Gastrocnemius medialis (tissue), 4 donors: ENCODE results near the gene CUX1. TPM values are rescaled to one million over a fixed set of nuclear protein-coding genes. Genes with fewer than 3 reads are reported as not detected.

Source experiments
- ATAC-seq, 2 donors: fragments of 150-250 bp; one replicate each; pipeline ENCODE4 v1.9.1; 2016
- DNase-seq, 2 donors: peaks; one replicate each; pipeline ENCODE4 v3.0.0-alpha.2; 2019
- H3K27ac ChIP-seq, 4 donors: fragments of 200-600 bp; sonication (generic); 1 replicate in 1 of 4; 2 replicates in 3 of 4; pipeline ENCODE4 v1.5.1; 2016 to 2018; ENCODE audit warnings: mild to moderate bottlenecking in 2 of 4, moderate library complexity in 1 of 4
- H3K27me3 ChIP-seq, 3 donors: fragments of 200-600 bp; sonication (generic) in 2 of 3; 1 replicate in 1 of 3; 2 replicates in 2 of 3; pipeline versions ENCODE4 v1.5.1 to v1.6.0; 2016 to 2019; ENCODE audit warnings: mild to moderate bottlenecking in 1 of 3, moderate library complexity in 1 of 3
- H3K36me3 ChIP-seq, 2 donors: fragments of 200-600 bp; sonication (generic) in 1 of 2; one replicate each; pipeline ENCODE4 v1.5.1; 2017 to 2018
- H3K4me1 ChIP-seq, 2 donors: fragments of 200-600 bp; sonication (generic) in 1 of 2; one replicate each; pipeline ENCODE4 v1.5.1; 2016 to 2017; ENCODE audit warnings: mild to moderate bottlenecking in 2 of 2
- H3K4me3 ChIP-seq, 4 donors: fragments of 200-600 bp; sonication (generic) in 3 of 4; 1 replicate in 1 of 4; 2 replicates in 3 of 4; pipeline ENCODE4 v1.5.1; 2016 to 2019; ENCODE audit warnings: mild to moderate bottlenecking in 2 of 4
- H3K9me3 ChIP-seq, 3 donors: fragments of 200-600 bp; sonication (generic) in 2 of 3; 1 replicate in 1 of 3; 2 replicates in 2 of 3; pipeline ENCODE4 v1.5.1; 2016 to 2019
- POLR2A ChIP-seq, 2 donors: fragments of 450-650 bp; IDR thresholded peaks; one replicate each; pipeline ENCODE4 v1.6.1; 2017; ENCODE audit warnings: antibody characterized with exemption in 2 of 2, mild to moderate bottlenecking in 2 of 2, moderate library complexity in 2 of 2
- in situ Hi-C, 4 donors: fragments of 200-750 bp; cut with MboI; loops; one replicate each; pipeline versions ENCODE4 v1.15.0 to v1.8.0; 2017; ENCODE audit warnings: low sequenced_read_pairs in 4 of 4
- intact Hi-C: fragments of 100-400 bp; cut with DNase I; formaldehyde crosslinking; loops from one replicate; pipeline ENCODE4 v1.15.1; 2023; ENCODE audit warnings: low total_unique reads
- total RNA-seq, 4 donors: library from RNA; depleted of rRNA; stranded (reverse); fragments of >200 nt; gene quantifications; one replicate each; pipeline versions ENCODE4 v1.1.0 to v1.2.3, GENCODE V29; 2016
- TF ChIP-seq, protein P1 (sequence below), 5 experiments: fragments of 450-650 bp in 3 of 5; fragments of 200-600 bp in 2 of 5; sonication (generic) in 2 of 5; IDR thresholded peaks in 4 of 5; conservative IDR thresholded peaks in 1 of 5; 1 replicate in 4 of 5; 2 replicates in 1 of 5; pipeline ENCODE4 v1.5.1; 2016 to 2019; ENCODE audit warnings: antibody characterized with exemption in 5 of 5, mild to moderate bottlenecking in 3 of 5, moderate library complexity in 3 of 5

CUX1 gene
- total RNA-seq, 4 donors from 2014 or later = 44.1 to 57.9 (median 54.9) TPM

DNA sequence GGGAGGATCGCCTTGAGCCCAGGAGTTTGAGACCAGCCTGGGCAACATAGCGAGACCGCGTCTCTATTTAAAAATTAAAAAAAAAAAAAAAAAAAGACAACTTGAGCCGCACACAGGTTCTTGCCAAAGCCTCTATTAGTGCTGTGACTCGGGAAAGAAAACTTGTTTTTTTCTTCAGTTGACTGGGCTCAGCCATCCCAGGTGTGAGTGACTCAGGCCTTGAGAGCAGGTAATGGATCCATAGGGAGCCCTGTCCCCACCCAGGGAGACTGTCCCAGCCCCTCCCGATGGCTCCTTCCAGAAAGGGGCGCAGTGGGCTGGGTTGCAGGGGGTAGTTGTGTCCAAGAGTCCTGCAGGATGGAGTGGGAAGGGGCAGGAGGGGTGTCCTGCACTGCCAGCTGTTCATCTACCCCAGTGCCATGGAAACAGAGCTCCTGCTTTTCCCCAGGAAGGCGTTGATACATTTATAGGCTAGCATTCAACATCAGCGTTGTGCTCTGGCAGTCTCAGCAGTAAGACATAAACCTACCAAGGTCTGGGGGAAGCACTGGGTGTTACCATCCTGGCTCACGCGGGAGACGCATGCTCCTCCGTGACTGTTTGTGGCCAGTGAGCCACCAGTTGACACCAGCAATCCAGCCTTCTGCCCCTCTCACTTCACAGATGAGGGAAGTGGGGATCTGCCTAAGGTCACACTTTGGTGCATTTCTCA, 126.6 kb downstream of the CUX1 start:
- Histone ChIP-seq H3K4me3 (no peak overlapping the region), H3K27ac (peak overlapping the region; percentile 89 to 96 (median 94)), H3K4me1 (peaks cover 77 to 79% of the 10 kb centered on the region in 2 donors), H3K27me3 (no peaks in the 10 kb centered on the region), H3K36me3 (no peaks in the 10 kb centered on the region), H3K9me3 (no peaks in the 10 kb centered on the region)
- intact Hi-C loops (no loop called here), in situ Hi-C loops (no loop called here)
- ATAC-seq = peak in 1 of 2 donors; percentile 14
- DNase-seq = no peak
- TF ChIP-seq, protein P1, sequence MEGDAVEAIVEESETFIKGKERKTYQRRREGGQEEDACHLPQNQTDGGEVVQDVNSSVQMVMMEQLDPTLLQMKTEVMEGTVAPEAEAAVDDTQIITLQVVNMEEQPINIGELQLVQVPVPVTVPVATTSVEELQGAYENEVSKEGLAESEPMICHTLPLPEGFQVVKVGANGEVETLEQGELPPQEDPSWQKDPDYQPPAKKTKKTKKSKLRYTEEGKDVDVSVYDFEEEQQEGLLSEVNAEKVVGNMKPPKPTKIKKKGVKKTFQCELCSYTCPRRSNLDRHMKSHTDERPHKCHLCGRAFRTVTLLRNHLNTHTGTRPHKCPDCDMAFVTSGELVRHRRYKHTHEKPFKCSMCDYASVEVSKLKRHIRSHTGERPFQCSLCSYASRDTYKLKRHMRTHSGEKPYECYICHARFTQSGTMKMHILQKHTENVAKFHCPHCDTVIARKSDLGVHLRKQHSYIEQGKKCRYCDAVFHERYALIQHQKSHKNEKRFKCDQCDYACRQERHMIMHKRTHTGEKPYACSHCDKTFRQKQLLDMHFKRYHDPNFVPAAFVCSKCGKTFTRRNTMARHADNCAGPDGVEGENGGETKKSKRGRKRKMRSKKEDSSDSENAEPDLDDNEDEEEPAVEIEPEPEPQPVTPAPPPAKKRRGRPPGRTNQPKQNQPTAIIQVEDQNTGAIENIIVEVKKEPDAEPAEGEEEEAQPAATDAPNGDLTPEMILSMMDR (IDR thresholded peaks at IDR 0.05 in 4 of 5, conservative IDR thresholded peaks at IDR 0.05 in 1 of 5) = no peak
- no peak for TF ChIP-seq POLR2A (IDR thresholded peaks at IDR 0.05)

DNA sequence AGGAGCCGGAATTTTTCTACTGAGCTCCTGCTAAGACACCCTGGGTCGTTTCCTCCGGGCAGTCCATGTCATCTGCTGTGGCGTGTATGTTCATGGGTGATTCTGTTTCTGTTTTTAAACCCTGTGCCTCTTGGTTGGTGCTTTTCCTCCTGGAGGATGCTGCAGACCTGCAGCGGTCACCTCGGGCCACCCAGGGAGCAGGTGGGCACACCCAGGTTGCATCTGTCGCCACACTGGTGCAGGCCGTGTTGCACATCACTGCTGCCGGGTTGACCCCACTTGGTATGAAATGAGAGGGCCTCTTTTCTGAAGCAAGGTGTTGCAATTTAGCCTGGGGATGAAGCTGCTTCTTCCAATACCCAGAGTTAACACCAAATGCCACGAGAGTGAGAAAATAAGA, 127.2 kb downstream of the CUX1 start:
- Histone ChIP-seq H3K27ac (peak overlapping the region; percentile 89 to 96 (median 94)), H3K27me3 (no peaks in the 10 kb centered on the region), H3K4me1 (peaks cover 77 to 79% of the 10 kb centered on the region in 2 donors), H3K4me3 (no peak overlapping the region), H3K9me3 (no peaks in the 10 kb centered on the region), H3K36me3 (no peaks in the 10 kb centered on the region)
- no peak for TF ChIP-seq POLR2A (IDR thresholded peaks at IDR 0.05)
- TF ChIP-seq, protein P1 (IDR thresholded peaks at IDR 0.05 in 4 of 5, conservative IDR thresholded peaks at IDR 0.05 in 1 of 5) = no peak
- intact Hi-C loops = no loop called here
- in situ Hi-C loops = no loop called here
- ATAC-seq = no peak
- DNase-seq = no peak

DNA sequence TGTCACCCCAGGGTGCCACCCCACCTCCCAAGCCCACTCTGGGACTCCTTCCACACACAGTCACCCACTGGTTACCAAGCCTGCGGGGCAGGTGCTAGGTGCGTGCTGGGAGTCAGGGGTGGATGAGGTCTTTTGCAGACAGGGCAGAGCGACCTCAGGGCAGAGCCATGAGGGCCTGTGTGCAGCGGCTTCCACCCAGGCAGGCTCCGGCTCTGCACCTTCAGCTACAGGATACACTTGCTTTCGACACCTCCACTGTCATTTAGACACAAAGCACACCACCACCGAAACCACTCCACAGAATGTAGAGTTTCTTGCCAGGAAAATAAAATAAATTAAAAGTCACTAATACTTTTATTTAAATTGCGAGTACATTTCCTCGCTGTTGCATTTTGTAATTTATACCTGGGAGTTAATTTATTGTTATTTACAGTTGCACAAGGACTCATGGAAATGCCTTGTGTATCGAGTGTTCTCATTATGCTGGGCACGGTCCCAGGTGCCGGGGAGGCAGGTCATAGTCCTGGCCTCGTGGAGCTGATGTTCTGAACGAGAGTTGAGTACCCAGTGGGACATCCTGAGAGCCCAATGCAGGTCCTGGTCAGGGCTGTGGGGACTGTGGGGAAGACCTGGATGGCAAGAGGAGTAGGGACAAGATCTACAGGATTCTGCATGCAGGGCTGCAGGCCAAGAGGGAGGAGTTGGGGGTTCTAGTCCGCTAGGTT, 127.8 kb downstream of the CUX1 start:
- DNase-seq = peak in 1 of 2 donors; percentile 61
- Histone ChIP-seq H3K36me3 (no peaks in the 10 kb centered on the region), H3K9me3 (no peaks in the 10 kb centered on the region), H3K27ac (peak overlapping the region; percentile 89 to 96 (median 94)), H3K4me3 (no peak overlapping the region), H3K27me3 (no peaks in the 10 kb centered on the region), H3K4me1 (peaks cover 81 to 82% of the 10 kb centered on the region in 2 donors)
- in situ Hi-C loops = no loop called here
- no peak for TF ChIP-seq POLR2A (IDR thresholded peaks at IDR 0.05)
- TF ChIP-seq, protein P1 (IDR thresholded peaks at IDR 0.05 in 4 of 5, conservative IDR thresholded peaks at IDR 0.05 in 1 of 5) = no peak
- intact Hi-C loops = no loop called here
- ATAC-seq = peak; percentile 28 to 40

DNA sequence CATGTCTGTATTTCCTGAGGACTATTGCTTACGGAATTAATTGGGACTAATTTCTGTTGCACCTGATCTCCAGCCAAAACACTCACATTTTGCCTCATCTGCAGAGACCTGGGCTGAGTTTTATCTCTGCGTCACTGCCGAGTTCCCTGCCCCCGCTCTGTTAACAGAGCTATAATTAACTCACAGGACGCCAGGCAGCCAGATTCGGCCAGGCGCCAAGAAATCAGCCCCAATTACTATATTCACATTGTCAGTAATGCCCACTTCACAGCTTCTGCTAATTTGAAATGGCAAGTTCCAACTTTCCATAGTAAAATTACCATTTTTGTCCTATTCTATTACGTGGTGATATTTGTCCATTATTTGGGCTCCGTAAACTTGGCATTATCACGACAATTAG, 130.5 kb downstream of the CUX1 start:
- TF ChIP-seq POLR2A (IDR thresholded peaks at IDR 0.05) = no peak
- TF ChIP-seq, protein P1 (IDR thresholded peaks at IDR 0.05 in 4 of 5, conservative IDR thresholded peaks at IDR 0.05 in 1 of 5) = no peak
- ATAC-seq (peak in 1 of 2 donors; percentile 60), DNase-seq (peak in 1 of 2 donors; percentile 72)
- no peaks in the 10 kb centered on the region for H3K27me3 ChIP-seq
- H3K4me1 ChIP-seq = peaks cover 71 to 79% of the 10 kb centered on the region in 2 donors
- no peaks in the 10 kb centered on the region for H3K9me3 ChIP-seq
- H3K4me3 ChIP-seq = peak overlapping the region in 2 of 4 donors; percentile 5 to 9
- no peaks in the 10 kb centered on the region for H3K36me3 ChIP-seq
- in situ Hi-C loops (no loop called here), intact Hi-C loops (no loop called here)
- peak overlapping the region; percentile 89 to 96 (median 94) for H3K27ac ChIP-seq
